ENCODE data around the gene NDUFS2. TPM values are rescaled to one million over a fixed set of nuclear protein-coding genes. Genes with fewer than 3 reads are reported as not detected.

The NDUFS2 gene
- total RNA-seq, 2 experiments from 2014 or later: 85.9 to 97.1 TPM

- Mint-ChIP-seq H3K4me3 (no peak within 1 kb of the TSS), H3K4me1 (ENCODE audit: low read depth) (peaks cover 45% of the 10 kb centered on the region), H3K36me3 (ENCODE audit: low read depth) (peaks cover 38% of the 10 kb centered on the region), H3K27ac (peak within 1 kb of the TSS; percentile 61), H3K27me3 (no peaks in the 10 kb centered on the region), H3K9me3 (no peaks in the 10 kb centered on the region)
- CTCF ChIA-PET: interaction anchor here (1.2 to 18.7 kb wide), 6 partner anchors 8 to 76 kb away, joined by 3 to 306 read pairs (median 31); partner anchors contain the start of genes ADAMTS4, APOA2, NDUFS2 and PPOX
- intact Hi-C loops (cut with micrococcal nuclease): no loop called here
- DNase-seq: no peak
- TF ChIP-seq CTCF (IDR thresholded peaks at IDR 0.05): no peak
- POLR2A ChIA-PET: interaction anchor here (1.7 to 2.2 kb wide), 2 partner anchors 10 to 13 kb away, joined by 4 to 18 read pairs; partner anchors contain the start of genes NDUFS2 and TOMM40L
- ATAC-seq: no peak
These were observed 12.9 kb downstream of the NDUFS2 start, which contains the start of gene FCER1G for GRCh38 chr1:161215076-161215475. FCER1G (plus strand) TSS chr1:161215295; CDS start chr1:161215322, 27 bp downstream.

- ChIA-PET POLR2A (interaction anchor here (0.6 to 2.2 kb wide), 6 partner anchors 8 to 41 kb away, joined by 3 to 18 read pairs (median 4); partner anchors contain the start of genes NDUFS2 and TOMM40L), CTCF (interaction anchor here (1.3 to 15.8 kb wide), 6 partner anchors 9 to 165 kb away, joined by 3 to 306 read pairs (median 27); partner anchors contain the start of genes ADAMTS4, NDUFS2 and TOMM40L)
- no peak overlapping the region for H3K4me3 Mint-ChIP-seq
- DNase-seq (no peak), ATAC-seq (peak; percentile 70)
- H3K27ac Mint-ChIP-seq: peak overlapping the region; percentile 76
- intact Hi-C loops (cut with micrococcal nuclease): no loop called here
- H3K9me3 Mint-ChIP-seq: no peaks in the 10 kb centered on the region
- no peak for TF ChIP-seq CTCF (IDR thresholded peaks at IDR 0.05)
- peaks cover 54% of the 10 kb centered on the region for H3K4me1 Mint-ChIP-seq (ENCODE audit: low read depth)
- no peaks in the 10 kb centered on the region for H3K27me3 Mint-ChIP-seq
- H3K36me3 Mint-ChIP-seq (ENCODE audit: low read depth): peaks cover 25% of the 10 kb centered on the region
These were observed 15.0 kb downstream of the NDUFS2 start for GRCh38 chr1:161216945-161217712.

- H3K27me3 Mint-ChIP-seq: no peaks in the 10 kb centered on the region
- ATAC-seq: no peak
- ChIA-PET CTCF (interaction anchor here (1.3 to 15.8 kb wide), 5 partner anchors 8 to 164 kb away, joined by 3 to 306 read pairs (median 28); partner anchors contain the start of genes ADAMTS4, NDUFS2 and TOMM40L), POLR2A (interaction anchor here (1.0 to 9.4 kb wide), 3 partner anchors 16 to 41 kb away, joined by 3 to 82 read pairs (median 3); partner anchors contain the start of genes ADAMTS4 and NDUFS2)
- TF ChIP-seq CTCF (IDR thresholded peaks at IDR 0.05): no peak
- no peak overlapping the region for H3K4me3 Mint-ChIP-seq
- H3K4me1 Mint-ChIP-seq (ENCODE audit: low read depth): peaks cover 54% of the 10 kb centered on the region
- no peaks in the 10 kb centered on the region for H3K9me3 Mint-ChIP-seq
- intact Hi-C loops (cut with micrococcal nuclease): no loop called here
- H3K27ac Mint-ChIP-seq: peak overlapping the region; percentile 76
- H3K36me3 Mint-ChIP-seq (ENCODE audit: low read depth): peaks cover 21% of the 10 kb centered on the region
- no peak for DNase-seq
These were observed 15.7 kb downstream of the NDUFS2 start for GRCh38 chr1:161217831-161218230.

GRCh38 chr1:161218301-161219077 is 16.3 kb downstream of the NDUFS2 start:
- DNase-seq (no peak), ATAC-seq (no peak)
- TF ChIP-seq CTCF (IDR thresholded peaks at IDR 0.05): no peak
- H3K36me3 Mint-ChIP-seq (ENCODE audit: low read depth): peaks cover 15% of the 10 kb centered on the region
- H3K27ac Mint-ChIP-seq: peak overlapping the region; percentile 76
- H3K4me1 Mint-ChIP-seq (ENCODE audit: low read depth): peaks cover 54% of the 10 kb centered on the region
- intact Hi-C loops (cut with micrococcal nuclease): no loop called here
- H3K27me3 Mint-ChIP-seq: no peaks in the 10 kb centered on the region
- no peaks in the 10 kb centered on the region for H3K9me3 Mint-ChIP-seq
- POLR2A ChIA-PET: interaction anchor here (0.6 to 9.4 kb wide), 4 partner anchors 12 to 32 kb away, joined by 3 to 82 read pairs (median 4); partner anchors contain the start of genes ADAMTS4 and NDUFS2
- H3K4me3 Mint-ChIP-seq: no peak overlapping the region
- CTCF ChIA-PET: interaction anchor here (0.9 to 15.8 kb wide), 7 partner anchors 9 to 164 kb away, joined by 3 to 306 read pairs (median 6); partner anchors contain the start of genes ADAMTS4 and NDUFS2

Measured in activated CD8-positive, alpha-beta T cell treated with anti-CD3 and anti-CD28 coated beads for 36 hours (primary cell).